ENCODE measurements around the gene MYADM.
"Not testable (repeated sequence)": the region's sequence is repeated elsewhere in the genome, so short reads cannot be mapped to it uniquely, and the experiment has no call there.

The MYADM gene

DNA sequence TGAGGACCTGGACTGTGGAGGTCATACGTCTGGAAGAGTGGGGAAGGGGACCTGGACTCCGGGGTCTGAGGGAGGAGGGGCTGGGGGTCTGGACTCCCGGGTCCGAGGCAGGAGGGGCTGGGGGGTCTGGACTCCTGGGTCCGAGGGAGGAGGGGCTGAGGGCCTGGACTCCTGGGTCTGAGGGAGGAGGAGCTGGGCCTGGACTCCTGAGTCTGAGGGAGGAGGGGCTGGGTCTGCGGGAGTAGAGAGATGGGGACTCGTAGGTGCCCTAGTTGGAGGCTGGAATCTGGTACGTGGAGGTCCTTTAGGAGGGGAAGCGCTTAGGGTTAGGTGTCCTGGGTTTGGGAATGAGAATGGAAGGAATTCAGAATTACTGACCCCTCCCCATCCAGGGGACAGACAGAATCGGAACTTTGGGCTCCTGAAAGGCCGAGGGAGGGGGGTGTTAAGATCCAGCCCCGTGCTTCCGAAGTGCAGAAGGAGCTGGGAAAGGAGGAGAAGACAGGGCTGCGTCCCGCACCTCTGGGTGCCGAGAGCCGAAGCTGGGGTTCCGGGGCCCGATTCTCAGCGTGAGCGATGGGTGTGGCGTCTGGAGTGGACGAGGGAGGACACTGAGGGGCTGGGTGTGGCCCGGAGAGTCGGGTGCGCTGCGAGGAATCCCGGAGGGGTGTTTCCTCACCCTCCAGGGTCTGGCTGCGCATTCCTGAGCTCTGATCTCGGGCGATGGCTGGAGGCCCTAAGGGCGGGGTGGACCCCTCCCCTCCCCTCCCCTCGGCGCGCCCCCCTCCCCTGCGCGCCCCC, 608 bp downstream of the MYADM start:
- in situ Hi-C loops (cut with HindIII; ENCODE audit: low sequenced_read_pairs): no loop called here

DNA sequence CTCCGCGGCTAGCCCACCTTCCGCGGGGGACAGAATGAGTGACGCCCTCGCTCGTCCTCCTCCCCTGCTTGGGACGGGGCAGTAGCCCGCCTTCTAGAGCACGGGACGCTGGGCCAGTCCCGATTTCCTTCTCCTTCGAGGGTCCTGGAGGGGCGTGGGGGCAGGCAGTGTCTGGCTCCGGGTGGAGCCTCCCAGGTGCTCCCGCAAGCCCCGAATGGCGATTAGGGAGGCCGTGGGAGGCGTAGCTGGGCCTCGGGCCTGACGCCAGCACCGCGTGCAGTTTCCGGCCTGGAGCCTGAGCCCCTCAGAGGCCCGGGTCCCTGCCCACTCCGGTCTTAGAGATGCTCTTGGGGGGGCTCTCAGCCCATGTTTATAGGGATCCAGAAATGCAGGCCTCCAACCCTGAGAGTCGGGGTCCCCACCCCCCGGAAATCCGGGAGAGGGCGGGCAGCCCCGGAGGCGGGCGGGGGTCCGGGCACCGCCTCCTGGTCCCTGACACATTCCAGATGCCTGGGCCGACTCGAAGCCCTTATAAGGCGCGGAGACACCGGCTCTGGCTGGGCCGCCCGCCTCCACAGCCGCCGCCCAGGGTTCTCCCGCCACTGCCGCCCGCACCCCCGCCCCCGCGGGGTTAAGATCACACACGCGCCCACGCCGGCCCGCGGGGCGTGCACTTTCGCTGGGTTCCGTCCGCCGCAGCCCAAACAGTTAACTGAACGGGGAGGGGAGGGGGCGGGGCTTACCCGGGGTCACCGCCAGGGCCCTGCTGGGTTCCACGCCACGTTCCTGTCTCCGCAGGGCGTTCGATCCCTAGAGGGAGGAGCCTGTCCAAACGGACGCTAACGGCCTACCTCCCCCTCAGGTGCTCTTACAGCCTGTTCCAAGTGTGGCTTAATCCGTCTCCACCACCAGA, 1.5 kb downstream of the MYADM start:
- in situ Hi-C loops (cut with HindIII; ENCODE audit: low sequenced_read_pairs): no loop called here

DNA sequence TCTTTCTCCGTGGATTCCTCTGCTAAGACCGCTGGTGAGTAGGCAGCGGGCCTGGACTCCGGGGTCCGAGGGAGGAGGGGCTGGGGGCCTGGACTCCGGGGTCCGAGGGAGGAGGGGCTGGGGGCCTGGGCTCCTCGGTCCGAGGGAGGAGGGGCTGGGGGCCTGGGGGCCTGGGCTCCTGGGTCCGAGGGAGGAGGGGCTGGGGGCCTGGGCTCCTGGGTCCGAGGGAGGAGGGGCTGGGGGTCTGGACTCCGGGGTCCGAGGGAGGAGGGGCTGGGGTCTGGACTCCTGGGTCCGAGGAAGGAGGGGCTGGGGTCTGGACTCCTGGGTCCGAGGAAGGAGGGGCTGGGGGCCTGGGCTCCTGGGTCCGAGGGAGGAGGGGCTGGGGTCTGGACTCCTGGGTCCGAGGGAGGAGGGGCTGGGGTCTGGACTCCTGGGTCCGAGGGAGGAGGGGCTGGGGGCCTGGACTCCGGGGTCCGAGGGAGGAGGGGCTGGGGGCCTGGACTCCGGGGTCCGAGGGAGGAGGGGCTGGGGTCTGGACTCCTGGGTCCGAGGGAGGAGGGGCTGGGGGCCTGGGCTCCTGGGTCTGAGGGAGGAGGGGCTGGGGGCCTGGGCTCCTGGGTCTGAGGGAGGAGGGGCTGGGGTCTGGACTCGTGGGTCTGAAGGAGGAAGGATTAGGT, 2.3 kb downstream of the MYADM start:
- in situ Hi-C loops (cut with HindIII; ENCODE audit: low sequenced_read_pairs): not testable (repeated sequence)

DNA sequence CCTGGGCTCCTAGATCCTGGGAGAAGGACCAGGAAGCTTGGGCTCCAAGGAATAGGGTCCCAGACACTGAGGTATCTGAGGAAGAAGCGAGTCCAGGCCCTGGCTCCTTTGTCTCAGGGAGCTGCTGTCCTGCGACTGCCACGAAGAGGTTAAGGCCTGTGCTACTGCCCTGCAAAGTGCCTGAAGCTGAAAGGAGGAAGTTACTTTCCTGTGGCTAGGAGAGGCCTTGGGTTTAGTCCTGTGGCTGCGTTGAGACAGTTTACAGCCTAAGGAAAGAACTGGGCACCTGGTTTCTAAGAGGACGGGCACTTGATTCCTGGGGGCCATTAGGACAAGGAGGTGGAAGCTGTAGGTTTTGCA, 2.8 kb downstream of the MYADM start:
- in situ Hi-C loops (cut with HindIII; ENCODE audit: low sequenced_read_pairs): no loop called here

DNA sequence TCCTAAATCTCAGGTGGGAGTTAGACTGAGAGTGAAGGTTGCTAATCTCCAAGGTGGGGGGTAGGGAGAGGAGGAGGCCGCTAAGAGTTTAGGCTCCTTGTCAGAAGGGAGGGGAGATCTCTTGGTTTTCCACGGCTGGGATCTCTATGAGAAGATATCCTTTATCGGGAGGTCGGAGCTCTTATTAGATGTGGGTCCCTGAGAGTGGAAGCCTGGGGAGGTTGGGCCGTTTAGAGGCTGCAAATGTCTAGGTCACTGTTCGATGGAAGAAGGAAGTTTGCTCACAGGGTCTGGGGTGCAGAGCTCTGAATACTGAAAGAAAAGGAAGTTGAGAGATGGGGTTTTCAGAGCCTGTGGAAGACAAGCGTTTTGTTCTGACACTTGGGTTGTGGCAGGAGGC, 3.8 kb downstream of the MYADM start:
- in situ Hi-C loops (cut with HindIII; ENCODE audit: low sequenced_read_pairs): no loop called here

DNA sequence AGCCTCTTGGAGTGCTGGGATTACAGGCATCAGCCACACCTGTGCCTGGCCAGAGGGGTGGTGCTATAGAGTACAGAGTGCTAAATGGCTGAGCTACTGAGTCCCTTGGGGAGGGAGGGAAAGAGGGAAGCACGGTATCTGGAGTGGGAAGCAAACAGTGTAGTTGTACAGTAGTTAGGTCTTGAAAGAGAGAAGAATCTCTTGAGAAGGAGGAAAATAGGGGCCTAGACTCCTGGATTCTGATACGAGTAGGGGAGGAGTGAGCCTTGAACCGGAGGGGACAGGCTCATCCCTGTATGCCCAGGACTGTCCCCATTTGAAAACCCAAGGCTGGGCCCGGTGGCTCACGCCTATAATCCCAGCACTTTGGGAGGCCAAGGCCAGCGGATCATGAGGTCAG, 5.1 kb downstream of the MYADM start:
- in situ Hi-C loops (cut with HindIII; ENCODE audit: low sequenced_read_pairs): no loop called here

DNA sequence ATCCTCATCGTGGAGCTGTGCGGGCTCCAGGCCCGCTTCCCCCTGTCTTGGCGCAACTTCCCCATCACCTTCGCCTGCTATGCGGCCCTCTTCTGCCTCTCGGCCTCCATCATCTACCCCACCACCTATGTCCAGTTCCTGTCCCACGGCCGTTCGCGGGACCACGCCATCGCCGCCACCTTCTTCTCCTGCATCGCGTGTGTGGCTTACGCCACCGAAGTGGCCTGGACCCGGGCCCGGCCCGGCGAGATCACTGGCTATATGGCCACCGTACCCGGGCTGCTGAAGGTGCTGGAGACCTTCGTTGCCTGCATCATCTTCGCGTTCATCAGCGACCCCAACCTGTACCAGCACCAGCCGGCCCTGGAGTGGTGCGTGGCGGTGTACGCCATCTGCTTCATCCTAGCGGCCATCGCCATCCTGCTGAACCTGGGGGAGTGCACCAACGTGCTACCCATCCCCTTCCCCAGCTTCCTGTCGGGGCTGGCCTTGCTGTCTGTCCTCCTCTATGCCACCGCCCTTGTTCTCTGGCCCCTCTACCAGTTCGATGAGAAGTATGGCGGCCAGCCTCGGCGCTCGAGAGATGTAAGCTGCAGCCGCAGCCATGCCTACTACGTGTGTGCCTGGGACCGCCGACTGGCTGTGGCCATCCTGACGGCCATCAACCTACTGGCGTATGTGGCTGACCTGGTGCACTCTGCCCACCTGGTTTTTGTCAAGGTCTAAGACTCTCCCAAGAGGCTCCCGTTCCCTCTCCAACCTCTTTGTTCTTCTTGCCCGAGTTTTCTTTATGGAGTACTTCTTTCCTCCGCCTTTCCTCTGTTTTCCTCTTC, 6.3 kb downstream of the MYADM start:
- in situ Hi-C loops (cut with HindIII; ENCODE audit: low sequenced_read_pairs): no loop called here

DNA sequence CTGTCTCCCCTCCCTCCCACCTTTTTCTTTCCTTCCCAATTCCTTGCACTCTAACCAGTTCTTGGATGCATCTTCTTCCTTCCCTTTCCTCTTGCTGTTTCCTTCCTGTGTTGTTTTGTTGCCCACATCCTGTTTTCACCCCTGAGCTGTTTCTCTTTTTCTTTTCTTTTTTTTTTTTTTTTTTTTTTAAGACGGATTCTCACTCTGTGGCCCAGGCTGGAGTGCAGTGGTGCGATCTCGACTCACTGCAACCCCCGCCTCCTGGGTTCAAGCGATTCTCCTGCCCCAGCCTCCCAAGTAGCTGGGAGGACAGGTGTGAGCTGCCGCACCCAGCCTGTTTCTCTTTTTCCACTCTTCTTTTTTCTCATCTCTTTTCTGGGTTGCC, 6.9 kb downstream of the MYADM start:
- in situ Hi-C loops (cut with HindIII; ENCODE audit: low sequenced_read_pairs): no loop called here

DNA sequence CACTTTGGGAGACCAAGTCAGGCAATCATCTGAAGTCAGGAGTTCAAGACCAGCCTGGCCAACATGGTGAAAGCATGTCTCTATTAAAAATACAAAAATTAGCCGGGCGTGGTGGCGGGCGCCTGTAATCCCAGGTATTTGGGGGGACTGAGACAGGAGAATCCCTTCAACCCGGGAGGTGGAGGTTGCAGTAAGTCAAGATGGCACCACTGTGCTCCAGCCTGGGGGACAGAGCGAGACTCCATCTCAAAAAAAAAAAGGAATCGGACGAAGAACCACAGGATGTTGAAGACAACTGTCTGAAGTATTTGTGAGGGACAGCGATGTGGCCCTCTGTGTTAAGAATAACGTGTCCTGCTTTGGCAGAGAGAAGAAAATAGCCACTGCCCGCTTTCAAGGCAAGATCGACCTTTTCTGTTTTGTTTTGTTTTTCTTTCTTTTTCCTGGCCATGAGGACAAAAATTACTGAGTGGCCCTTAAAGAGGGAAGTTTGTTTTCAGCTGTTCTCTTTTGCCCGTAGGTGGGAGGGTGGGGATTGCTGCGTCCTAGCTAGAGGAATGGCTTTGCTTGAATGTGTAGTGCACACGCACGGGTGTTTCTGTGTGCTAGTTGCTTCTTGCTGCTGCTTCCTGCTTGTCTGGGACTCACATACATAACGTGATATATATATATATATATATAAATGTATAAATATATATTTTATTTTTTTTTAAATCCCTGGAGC, 8.1 kb downstream of the MYADM start:
- in situ Hi-C loops (cut with HindIII; ENCODE audit: low sequenced_read_pairs): no loop called here

DNA sequence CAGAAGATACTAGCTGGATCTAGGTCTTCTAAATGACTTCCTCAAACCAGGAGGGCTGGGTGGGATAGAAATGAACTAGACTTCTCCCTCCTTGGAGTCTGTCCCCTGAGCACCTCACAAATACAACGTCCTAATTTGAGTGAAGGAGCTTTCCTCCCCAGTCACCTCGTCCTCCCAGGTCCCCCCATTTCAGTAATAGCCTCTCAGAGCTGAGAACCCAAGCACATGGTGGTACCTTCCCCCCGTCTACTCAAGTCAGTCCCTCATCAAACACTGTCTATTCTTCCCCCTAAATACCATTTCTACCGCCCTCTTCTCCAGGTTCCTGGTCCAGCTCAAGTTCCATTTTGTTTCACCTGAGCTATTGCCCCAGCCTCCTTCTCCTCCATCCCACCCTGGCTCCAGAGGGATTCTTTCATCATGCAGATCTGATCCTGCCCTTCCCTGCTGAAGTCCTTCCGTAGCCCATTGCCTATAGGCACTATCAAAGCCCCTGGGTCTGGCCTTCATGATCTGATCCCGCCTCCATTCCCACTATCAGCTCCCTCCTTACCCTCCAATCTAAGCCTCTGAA, 9.1 kb downstream of the MYADM start:
- in situ Hi-C loops (cut with HindIII; ENCODE audit: low sequenced_read_pairs): no loop called here

DNA sequence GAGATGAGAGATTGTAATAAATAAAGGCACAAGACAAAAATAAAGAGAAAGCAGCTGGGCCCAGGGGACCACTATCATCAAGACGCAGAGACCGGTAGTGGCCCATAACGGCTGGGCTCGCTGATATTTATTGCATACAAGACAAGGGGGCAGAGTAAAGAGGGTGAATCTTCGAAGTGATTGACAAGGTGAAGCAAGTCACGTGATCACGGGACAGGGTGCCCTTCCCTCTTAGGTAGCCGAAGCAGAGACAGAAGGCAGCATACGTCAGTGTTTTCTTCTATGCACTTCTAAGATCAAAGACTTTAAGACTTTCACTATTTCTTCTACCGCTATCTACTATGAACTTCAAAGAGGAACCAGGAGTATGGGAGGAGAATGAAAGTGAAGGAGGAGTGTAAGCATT, 9.7 kb downstream of the MYADM start:
- in situ Hi-C loops (cut with HindIII; ENCODE audit: low sequenced_read_pairs): no loop called here

DNA sequence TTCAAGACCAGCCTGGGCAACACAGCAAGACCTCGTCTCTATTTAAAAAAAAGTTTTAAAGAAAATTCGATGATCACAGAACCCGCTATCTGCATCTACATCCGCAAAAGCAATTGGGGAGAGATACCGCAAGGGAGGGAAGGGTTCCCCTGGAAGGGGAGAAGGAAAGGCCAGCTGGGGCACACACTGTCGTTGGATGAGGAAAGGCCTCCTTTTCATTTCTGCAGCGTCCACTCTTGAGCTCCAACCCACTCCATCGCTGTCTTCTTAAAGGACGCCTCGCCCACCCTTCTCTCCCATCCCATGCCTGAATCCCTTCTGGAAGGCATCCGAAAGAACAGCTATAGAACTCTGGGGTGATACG, 11.1 kb downstream of the MYADM start:
- in situ Hi-C loops (cut with HindIII; ENCODE audit: low sequenced_read_pairs): no loop called here

DNA sequence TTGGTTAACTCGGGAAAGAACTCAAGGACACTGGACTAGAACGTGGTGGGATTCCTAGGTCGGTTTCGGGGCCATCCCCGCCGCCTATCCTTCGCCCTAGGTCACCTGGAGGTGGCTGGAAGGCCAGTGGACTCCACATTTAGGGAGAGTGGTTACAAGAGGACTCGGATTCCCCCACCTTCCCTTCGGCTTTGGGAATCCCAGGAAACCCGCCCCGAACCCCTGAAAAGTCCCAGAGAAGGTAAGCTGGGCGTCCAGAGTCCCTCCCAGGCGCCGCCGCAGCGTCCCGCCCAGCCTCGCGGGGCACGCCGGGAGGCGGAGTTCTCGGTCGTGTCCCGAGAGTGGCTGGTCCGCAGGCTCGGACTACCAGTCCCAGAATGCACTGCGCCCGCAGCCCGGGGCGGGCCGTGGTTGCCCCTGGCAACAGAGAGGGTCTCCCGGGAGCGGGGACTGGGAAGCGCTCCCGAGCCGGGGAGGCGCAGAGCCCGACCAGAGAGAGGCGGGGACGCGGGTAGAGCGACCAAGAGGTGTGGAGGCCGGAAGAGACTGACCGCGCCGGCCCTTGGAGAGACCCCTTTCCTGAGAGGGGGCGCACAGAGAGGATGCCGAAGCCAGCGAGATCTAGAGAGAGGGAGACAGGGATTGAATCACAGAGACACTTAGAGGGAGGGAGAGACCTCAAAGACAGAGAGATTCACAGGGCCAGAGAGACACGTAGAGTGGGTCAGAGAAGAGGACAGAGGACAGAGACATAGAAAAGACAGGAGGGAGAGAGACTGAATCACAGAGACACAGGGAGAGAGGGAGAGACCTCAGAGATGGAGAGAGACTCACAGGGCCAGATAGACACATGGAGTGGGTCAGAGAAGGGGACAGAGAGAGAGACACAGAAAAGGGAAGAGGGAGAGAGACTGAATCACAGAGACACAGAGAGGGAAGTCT, 11.7 kb downstream of the MYADM start:
- in situ Hi-C loops (cut with HindIII; ENCODE audit: low sequenced_read_pairs): no loop called here

DNA sequence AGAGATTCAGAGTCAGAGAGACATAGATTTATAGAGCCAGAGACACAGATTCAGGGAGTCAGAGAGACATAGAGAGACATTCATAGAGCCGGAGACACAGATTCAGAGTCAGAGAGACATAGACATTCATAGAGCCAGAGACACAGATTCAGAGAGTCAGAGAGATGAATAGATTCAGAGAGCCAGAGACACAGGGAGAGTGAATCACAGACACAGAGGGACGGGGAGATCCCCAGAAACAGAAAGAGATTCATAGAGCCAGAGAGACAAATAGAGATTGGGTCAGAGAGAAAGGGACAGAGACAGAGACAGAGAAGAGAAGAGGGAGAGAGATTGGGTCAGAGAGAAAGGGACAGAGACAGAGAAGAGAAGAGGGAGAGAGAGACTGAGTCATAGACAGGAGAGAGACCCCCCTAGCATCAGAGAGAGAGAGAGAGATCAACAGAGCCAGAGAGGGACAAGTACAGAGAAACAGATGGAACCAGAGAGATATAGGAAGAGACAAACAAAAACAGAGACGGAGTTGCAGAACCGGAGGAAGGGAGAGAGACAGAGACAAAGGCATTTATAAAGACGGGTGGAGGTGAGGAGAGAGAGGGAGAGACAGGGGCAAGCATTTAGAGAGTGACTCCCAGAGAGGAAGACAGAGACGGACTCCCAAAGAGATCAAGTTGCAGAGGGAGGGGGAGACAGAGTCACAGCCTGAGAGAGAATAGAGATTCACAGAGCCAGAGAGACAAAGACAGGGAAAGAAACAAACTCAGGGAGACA, 13.2 kb downstream of the MYADM start:
- in situ Hi-C loops (cut with HindIII; ENCODE audit: low sequenced_read_pairs): no loop called here

DNA sequence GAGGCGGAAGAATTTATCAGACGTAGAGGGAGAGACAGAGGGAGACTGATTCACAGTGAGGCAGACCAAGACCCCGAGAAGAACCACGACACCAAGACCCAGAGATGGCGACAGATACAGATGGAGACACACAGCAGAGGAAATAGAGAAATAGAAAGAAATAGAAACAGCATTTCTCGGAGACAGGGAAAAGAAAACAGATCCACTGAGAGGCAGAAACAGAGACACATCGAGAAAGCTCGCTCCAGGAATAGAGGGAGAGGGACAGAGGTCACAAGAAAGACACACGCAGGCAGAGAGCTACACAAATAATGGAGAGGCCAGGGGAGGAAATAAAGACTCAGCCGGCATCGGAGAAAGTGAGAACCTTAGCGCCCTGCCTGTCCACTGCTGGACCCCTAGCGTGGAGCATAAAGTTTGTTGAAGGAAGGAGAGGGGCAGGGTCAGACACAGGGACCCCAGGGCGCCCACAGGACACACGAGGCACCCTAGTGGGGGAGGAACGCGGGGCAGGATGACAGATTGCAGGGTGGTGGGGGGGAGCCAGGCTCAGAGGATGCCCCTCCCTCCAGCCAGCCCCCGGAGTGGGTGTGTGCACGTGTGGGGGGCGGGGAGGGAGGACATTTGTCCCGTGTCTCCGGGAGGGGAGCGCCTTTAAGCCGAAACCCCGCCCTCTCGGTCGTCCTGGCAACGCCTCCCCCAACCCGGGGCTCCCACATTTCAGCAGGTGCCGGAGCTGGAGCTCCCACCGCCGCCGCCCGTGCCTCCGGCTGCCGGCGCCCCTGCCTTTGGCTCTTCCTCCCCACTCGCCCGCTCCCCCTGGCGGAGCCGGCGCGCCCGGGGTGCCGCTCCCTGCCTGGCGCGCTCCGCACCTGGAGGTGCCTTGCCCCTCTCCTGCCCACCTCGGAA, 14.1 kb downstream of the MYADM start, which contains the start of gene PRKCG:
Gene PRKCG (plus strand): TSS at position 716 of the 909 bp plus-strand sequence. CDS start 298 bp downstream, outside the sequence.
- in situ Hi-C loops (cut with HindIII; ENCODE audit: low sequenced_read_pairs): no loop called here

DNA sequence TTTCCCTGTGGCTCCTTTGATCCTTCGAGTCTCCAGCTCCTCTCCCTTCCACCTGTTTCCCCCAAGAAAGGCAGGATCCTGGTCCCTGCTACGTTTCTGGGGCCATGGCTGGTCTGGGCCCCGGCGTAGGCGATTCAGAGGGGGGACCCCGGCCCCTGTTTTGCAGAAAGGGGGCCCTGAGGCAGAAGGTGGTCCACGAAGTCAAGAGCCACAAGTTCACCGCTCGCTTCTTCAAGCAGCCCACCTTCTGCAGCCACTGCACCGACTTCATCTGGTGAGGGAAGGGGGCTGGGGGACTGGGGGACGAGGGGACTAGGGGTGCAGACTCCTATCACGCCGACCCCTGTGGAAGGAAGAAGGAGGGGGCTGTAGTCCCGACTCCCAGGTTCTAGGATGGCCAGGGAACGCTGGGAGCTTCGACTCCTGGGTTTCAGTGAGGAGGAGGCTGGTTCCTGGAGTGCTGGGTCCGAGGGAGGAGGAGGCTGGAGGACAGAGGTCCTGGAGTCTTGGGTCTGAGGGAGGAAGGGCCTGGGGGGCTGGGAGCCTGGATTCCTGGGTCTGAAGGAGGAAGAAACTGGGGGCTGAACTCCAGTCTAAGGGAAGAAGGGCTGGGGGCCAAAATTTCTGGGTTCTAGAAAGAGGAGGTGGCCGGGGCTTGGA, 14.8 kb downstream of the MYADM start:
- in situ Hi-C loops (cut with HindIII; ENCODE audit: low sequenced_read_pairs): no loop called here

Measured in endothelial cell of hepatic sinusoid (primary cell).